Measurements from ENCODE around the gene GOLGA2.

GOLGA2 gene

DNA sequence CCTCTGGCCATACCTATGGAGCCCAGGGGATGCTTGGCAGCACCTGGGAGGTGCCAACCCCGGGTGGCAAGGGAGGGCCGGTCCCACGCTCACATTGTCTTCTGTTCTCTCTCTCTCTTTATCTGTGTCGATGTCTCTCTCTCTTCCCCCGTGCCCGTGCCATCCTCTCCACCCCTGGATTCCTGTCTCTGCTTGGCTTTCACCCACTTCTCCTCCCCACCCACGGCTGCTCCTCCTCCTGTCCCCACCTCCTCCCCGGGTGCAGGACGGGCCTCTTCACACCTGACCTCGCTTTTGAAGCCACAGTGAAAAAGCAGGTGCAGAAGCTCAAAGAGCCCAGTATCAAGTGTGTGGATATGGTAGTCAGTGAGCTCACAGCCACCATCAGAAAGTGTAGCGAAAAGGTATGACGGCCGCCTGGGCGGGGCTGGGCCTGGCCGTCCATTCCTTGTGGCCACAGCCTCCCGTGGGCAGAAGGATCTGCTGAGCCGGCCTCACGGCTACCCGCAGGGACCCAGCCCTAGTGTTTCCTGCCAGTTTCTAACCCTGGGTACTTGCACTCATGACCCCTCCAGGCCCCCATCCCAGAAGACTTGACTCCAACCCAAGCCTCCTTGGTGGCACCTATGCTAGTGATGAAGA lies 49.9 kb downstream of the GOLGA2 start:
- Histone ChIP-seq H3K27me3 (no peaks in the 10 kb centered on the region), H3K9me3 (no peaks in the 10 kb centered on the region), H3K4me1 (ENCODE audit: control insufficient read depth in 1 of 2, insufficient read depth in 1 of 2, low read depth in 1 of 2, low read length in 1 of 2) (no peaks in the 10 kb centered on the region), H3K36me3 (no peaks in the 10 kb centered on the region), H3K27ac (no peak overlapping the region), H3K4me3 (ENCODE audit: low read depth in 1 of 2, low read length in 1 of 2) (no peak overlapping the region)
- TF ChIP-seq, protein P1, sequence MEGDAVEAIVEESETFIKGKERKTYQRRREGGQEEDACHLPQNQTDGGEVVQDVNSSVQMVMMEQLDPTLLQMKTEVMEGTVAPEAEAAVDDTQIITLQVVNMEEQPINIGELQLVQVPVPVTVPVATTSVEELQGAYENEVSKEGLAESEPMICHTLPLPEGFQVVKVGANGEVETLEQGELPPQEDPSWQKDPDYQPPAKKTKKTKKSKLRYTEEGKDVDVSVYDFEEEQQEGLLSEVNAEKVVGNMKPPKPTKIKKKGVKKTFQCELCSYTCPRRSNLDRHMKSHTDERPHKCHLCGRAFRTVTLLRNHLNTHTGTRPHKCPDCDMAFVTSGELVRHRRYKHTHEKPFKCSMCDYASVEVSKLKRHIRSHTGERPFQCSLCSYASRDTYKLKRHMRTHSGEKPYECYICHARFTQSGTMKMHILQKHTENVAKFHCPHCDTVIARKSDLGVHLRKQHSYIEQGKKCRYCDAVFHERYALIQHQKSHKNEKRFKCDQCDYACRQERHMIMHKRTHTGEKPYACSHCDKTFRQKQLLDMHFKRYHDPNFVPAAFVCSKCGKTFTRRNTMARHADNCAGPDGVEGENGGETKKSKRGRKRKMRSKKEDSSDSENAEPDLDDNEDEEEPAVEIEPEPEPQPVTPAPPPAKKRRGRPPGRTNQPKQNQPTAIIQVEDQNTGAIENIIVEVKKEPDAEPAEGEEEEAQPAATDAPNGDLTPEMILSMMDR (IDR thresholded peaks at IDR 0.05) = no peak

DNA sequence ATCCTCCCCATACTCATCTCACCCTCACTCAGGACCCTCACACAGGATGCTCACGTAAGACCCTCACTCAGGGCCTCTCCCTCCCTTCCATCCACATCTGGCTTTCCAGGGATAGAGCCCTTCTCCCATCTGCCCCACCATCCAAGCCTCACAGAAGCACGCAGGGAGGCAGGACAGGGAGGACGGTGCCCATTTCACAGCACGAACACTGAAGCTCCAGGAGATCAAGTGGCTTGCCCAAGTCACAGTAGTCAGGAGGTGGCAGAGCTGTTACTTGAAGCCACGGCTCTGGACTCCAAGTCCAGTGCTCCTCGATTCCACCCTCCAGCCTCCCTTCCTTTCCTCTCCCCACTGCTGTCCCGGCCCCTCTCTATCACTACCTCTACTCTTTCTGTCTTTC lies 50.9 kb downstream of the GOLGA2 start:
- H3K4me3 ChIP-seq (ENCODE audit: low read depth in 1 of 2, low read length in 1 of 2) = no peak overlapping the region
- no peak overlapping the region for H3K27ac ChIP-seq
- TF ChIP-seq, protein P1 (IDR thresholded peaks at IDR 0.05) = no peak
- H3K27me3 ChIP-seq = no peaks in the 10 kb centered on the region
- H3K36me3 ChIP-seq = no peaks in the 10 kb centered on the region
- no peaks in the 10 kb centered on the region for H3K4me1 ChIP-seq (ENCODE audit: control insufficient read depth in 1 of 2, insufficient read depth in 1 of 2, low read depth in 1 of 2, low read length in 1 of 2)
- no peaks in the 10 kb centered on the region for H3K9me3 ChIP-seq

DNA sequence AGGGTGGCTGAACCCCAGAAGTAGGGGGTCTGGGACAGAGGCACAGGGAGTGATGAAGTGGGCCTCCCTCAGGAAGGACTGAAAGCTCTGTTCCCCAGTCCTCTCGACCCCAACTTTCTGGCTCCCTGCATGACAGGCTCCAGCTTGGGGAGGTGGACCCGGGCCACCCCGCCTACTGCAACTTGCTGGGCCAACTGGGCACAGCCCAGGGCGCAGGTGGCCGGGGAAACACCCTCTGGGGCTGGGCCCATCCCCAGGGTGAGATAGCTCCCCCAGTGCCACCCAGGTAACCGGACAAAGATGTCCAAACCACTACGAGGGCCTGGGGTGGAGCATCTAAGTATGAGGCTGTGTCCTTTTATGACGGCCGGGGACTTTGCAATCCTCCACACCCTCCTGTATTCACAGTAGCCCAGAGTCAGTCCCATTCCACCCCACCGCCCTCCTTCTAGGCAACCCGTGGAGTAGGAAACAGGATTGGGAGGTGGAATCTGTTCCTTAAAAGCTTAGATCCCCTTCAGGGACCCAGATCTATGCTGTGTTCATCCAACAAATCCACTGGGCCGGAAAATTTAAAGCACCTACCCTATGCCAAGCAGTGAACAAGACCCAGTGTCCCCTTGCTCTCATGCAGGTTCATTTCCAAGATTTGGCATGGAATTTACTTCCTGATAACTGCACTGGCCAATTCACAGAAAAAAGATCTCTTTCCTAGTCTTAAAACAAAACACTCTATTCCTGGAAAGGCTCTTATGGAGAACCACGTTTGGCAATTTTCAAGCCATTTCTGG lies 52.7 kb downstream of the GOLGA2 start:
- Histone ChIP-seq H3K9me3 (no peaks in the 10 kb centered on the region), H3K27me3 (peaks cover under 1% of the 10 kb centered on the region), H3K27ac (no peak overlapping the region), H3K4me3 (ENCODE audit: low read depth in 1 of 2, low read length in 1 of 2) (no peak overlapping the region), H3K4me1 (ENCODE audit: control insufficient read depth in 1 of 2, insufficient read depth in 1 of 2, low read depth in 1 of 2, low read length in 1 of 2) (peaks cover 7 to 11% of the 10 kb centered on the region in 2 experiments), H3K36me3 (no peaks in the 10 kb centered on the region)
- TF ChIP-seq, protein P1 (IDR thresholded peaks at IDR 0.05) = no peak

DNA sequence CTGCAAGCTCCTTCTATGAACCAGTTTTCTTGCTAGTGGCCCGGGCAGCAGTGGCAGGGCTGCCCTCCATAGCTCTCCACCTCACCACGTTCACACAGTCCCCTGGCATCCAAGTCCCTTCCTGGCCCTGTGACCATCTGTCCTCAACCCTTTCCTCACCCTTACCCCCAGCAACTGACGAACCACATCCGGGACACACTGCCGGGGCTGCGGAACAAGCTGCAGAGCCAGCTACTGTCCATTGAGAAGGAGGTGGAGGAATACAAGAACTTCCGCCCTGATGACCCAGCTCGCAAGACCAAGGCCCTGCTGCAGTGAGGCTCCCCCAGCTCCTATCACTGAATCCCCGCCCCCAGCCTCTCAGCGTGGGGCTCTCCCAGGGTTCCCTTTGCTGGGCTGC lies 53.8 kb downstream of the GOLGA2 start:
- no peaks in the 10 kb centered on the region for H3K9me3 ChIP-seq
- H3K27ac ChIP-seq = no peak overlapping the region
- no peaks in the 10 kb centered on the region for H3K36me3 ChIP-seq
- peaks cover 13 to 18% of the 10 kb centered on the region in 2 experiments for H3K4me1 ChIP-seq (ENCODE audit: control insufficient read depth in 1 of 2, insufficient read depth in 1 of 2, low read depth in 1 of 2, low read length in 1 of 2)
- H3K4me3 ChIP-seq (ENCODE audit: low read depth in 1 of 2, low read length in 1 of 2) = no peak overlapping the region
- peaks cover 5% of the 10 kb centered on the region for H3K27me3 ChIP-seq
- TF ChIP-seq, protein P1 (IDR thresholded peaks at IDR 0.05) = no peak

DNA sequence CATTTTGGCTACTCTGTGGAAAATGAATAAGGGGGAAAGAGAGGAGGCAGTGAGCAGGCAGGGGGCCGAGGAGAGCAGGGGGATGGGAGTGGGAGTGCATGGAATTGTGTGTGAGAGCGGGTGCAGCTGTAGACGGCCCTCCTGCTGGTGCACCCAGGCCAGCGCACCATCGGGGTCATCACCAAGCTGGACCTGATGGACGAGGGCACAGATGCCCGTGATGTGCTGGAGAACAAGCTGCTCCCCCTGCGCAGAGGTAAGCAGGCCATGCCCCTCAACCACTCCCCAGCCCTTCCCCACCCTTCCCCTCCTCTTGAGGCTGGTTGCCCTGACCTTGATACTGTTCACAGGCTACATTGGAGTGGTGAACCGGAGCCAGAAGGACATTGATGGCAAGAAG lies 56.0 kb downstream of the GOLGA2 start:
- Histone ChIP-seq H3K27ac (no peak overlapping the region), H3K27me3 (peaks cover 5% of the 10 kb centered on the region)
- TF ChIP-seq, protein P1 (IDR thresholded peaks at IDR 0.05) = no peak

More for the DNA sequence above, 56.0 kb downstream of the GOLGA2 start:
- peaks cover 13 to 18% of the 10 kb centered on the region in 2 experiments for H3K4me1 ChIP-seq (ENCODE audit: control insufficient read depth in 1 of 2, insufficient read depth in 1 of 2, low read depth in 1 of 2, low read length in 1 of 2)
- no peaks in the 10 kb centered on the region for H3K9me3 ChIP-seq
- no peaks in the 10 kb centered on the region for H3K36me3 ChIP-seq
- H3K4me3 ChIP-seq (ENCODE audit: low read depth in 1 of 2, low read length in 1 of 2) = no peak overlapping the region
